CD4-positive, alpha-beta T cell treated with Interferon alpha-2 for 1 hour (primary cell): ENCODE results near the gene PRKAG1.

Experiments
- DNase-seq, 2 donors: peaks; one replicate each; pipeline ENCODE4 v3.0.0-alpha.2; 2020 to 2022

PRKAG1 gene

DNA sequence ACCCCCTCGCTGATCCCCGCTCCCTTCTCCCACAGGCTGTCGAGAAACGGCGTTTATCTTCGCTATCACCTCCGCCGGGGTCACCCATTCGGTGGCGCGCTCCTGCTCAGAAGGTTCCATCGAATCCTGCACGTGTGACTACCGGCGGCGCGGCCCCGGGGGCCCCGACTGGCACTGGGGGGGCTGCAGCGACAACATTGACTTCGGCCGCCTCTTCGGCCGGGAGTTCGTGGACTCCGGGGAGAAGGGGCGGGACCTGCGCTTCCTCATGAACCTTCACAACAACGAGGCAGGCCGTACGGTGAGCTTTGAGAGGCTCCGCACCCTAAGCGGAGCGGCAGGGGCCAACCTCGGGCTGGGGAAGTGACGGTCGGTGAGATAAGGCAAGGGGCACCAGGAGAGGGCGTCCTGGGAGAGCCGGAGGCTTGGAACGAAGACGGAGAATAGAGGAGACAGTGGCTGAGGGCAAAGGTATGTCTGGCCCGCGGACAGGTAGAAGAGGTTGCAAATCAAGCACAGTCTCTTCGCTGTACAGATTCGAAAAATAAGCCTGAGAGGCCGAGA is 38.1 kb downstream of the PRKAG1 start:
- peak in 1 of 2 donors; percentile 47 for DNase-seq

DNA sequence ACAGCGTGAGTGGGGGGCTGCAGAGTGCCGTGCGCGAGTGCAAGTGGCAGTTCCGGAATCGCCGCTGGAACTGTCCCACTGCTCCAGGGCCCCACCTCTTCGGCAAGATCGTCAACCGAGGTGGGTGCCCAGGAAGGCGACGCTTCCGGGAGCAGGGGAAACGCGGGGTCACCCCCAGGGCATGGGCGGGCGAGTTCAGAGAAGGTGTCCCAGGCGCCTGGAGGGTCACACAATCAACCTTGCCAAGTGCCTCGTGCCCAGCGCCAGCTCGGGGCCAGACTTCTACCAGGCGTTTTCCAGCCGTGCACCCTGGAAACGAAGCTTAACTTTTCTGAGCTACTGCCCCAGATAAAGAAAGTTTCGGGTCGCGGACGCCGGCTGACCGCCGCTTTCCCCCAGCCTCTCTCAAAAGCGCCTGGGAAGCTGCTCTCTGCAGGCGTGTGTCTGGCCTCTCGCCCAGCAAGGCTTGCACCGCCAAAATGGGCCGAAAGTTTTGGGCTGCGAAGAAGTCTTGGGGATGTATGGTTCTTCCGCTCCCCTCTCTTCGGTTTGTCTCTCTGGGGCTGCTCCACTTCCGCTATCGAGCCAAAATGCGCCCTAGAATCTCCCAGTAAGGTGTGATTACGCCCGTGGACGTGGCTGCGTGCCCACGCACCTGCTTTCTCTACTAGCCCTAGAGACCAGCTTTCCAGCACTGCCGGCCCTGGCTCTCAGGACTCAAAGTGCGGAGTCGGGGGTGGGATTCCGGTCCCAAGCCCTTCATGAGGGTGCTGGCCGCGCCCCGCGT is 38.8 kb downstream of the PRKAG1 start:
- peak in 1 of 2 donors; percentile 56 for DNase-seq

DNA sequence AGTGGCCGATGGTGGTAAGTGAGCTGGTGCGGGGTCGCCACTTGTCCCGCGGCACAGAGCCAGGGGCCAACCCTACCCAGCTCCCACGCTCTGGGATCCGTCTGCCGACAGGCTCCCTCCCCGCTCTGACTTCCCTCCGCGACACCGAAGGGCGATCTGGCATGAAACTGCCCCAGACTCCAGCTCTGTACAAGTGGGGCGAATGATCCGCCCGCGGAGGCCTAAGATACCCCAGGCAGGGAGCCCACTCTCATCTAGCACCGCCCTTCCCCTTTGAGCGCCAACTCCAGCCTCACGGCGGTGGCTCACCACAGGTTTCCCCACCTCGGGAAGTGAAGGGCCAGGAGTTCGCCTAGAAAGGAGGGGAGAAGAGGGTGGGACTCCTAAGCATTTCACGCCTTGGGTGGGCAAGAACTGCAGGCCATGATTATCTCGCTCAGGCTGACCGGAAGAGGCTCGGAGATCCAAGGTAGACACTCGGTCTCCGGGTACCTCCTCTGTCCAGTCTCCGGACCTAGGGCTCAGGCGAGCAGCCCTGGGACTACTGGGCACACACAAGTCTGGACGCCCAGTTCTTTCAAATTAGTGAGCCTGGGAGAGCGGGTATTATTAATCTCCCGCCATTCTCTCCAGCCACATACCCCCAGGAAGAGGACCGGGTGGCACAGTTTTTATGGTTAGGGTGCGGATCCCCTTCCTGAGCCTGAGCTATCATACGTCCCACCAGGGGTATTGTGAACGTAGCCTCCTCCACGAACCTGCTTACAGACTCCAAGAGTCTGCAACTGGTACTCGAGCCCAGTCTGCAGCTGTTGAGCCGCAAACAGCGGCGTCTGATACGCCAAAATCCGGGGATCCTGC is 39.6 kb downstream of the PRKAG1 start:
- no peak for DNase-seq

DNA sequence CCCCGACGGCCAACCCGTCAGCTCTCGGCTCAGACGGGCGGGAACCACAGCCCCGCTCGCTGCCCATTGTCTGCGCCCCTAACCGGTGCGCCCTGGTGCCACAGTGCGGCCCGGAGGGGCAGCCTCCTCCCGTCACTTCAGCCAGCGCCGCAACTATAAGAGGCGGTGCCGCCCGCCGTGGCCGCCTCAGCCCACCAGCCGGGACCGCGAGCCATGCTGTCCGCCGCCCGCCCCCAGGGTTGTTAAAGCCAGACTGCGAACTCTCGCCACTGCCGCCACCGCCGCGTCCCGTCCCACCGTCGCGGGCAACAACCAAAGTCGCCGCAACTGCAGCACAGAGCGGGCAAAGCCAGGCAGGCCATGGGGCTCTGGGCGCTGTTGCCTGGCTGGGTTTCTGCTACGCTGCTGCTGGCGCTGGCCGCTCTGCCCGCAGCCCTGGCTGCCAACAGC is 40.3 kb downstream of the PRKAG1 start, which contains the start of gene WNT1:
Gene WNT1, plus strand, starts transcription at position 32 of the 450 bp plus-strand sequence. Its CDS starts 329 bp downstream, at position 361.
- DNase-seq = no peak

GRCh38 chr12:48977290-48978281 is 41.0 kb downstream of the PRKAG1 start:
- peak; percentile 76 to 86 for DNase-seq

- DNase-seq = peak in 1 of 2 donors; percentile 41
Observed at GRCh38 chr12:48973941-48974673, 44.5 kb downstream of the PRKAG1 start.

DNA sequence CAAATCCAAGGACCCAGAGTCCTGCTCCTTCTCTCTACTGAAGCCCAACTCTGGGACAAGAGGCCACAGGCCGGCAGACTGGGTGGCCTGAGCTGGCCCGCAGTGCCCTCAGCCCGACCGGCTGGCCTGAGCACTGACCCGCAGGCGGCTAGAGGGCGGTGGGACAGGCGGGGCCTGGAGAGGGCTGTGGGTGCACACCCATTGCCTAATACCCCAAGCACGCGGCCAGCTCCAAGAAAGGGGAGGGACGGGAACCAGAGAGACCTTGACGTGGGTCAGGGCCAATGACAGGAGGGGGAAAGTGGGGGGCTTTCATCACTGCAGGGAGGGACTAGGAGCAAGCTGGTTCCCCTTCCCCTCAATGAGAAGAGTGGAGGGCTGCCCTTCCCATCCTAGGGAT is 45.0 kb downstream of the PRKAG1 start:
- DNase-seq = no peak

- no peak for DNase-seq
Observed at GRCh38 chr12:48972952-48973483, 45.6 kb downstream of the PRKAG1 start.

GRCh38 chr12:48972213-48972951 is 46.2 kb downstream of the PRKAG1 start:
- DNase-seq = no peak

DNA sequence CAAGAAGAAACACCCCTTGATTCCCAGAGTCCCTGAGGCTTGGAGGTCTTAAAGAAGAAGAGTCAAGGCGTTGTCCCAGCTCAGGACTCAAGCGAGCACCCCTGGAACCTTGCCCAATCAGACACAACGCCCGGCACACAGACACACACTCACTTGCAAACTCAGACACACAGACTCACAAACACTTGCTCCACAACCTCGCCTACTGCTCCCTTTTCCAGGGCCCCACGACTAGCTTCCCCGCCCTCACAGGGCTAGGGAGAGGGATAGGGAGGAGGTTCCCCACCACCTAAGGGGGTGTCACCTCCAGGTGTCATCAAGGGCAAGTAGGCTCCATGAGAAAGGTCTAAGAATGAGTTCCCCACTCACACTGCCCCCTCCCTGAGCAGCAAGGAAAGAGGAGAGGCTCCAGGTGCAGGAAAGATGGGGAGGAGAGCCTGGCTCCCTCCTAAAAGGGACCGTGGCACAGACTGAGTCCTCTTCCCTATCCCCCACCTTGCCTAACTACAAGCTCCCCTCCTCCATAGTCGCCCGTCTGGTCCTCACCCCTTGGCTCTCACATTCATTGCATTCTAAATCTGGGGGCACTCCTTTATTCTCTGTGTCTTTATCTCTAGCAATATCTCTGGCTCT is 47.8 kb downstream of the PRKAG1 start:
- no peak for DNase-seq

- peak; percentile 15 to 47 for DNase-seq
Observed at GRCh38 chr12:48969833-48970701, 48.5 kb downstream of the PRKAG1 start.

DNA sequence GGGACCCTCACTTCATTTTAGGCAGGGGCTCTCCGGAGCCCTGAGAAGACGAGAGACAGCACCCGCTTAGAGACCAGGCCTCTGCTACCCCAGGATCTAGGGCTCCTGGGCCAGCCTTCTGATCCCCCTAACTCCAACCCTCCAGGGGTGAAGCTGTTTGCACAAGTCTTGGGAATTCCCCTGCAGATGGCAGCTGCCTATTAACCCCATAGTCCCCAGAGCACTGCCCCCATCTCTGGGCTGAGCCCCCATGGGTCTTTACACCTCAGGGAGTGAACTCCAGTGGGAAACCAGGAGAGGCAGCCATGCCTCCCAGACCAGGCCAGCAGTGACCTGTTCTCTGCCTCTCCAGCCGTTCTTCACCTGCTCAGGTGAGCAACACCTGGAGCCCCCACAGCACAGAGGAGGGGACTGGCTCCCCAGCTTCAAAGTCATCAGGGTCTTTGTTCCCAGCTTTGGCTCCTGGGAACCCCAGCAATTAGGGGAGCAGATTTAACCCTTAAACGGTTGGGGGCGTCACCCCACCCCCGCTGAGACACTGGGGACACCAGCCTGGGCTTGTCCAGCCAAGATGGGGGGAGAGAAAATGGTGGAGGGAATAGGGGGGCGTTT is 49.3 kb downstream of the PRKAG1 start:
- DNase-seq = no peak

GRCh38 chr12:48968467-48968866 is 50.1 kb downstream of the PRKAG1 start:
- DNase-seq = no peak

- no peak for DNase-seq
Observed at GRCh38 chr12:48967991-48968390, 50.6 kb downstream of the PRKAG1 start.

- no peak for DNase-seq
Observed at GRCh38 chr12:48966177-48966895, 52.2 kb downstream of the PRKAG1 start.

GRCh38 chr12:48965298-48965838 is 53.2 kb downstream of the PRKAG1 start:
- no peak for DNase-seq

- DNase-seq = no peak
Observed at GRCh38 chr12:48961801-48962200, 56.8 kb downstream of the PRKAG1 start.
